ENCODE data around the gene MLX.
A peak's percentile ranks its signal among the peaks of the same experiment; 100 is the strongest.

Gene MLX

DNA sequence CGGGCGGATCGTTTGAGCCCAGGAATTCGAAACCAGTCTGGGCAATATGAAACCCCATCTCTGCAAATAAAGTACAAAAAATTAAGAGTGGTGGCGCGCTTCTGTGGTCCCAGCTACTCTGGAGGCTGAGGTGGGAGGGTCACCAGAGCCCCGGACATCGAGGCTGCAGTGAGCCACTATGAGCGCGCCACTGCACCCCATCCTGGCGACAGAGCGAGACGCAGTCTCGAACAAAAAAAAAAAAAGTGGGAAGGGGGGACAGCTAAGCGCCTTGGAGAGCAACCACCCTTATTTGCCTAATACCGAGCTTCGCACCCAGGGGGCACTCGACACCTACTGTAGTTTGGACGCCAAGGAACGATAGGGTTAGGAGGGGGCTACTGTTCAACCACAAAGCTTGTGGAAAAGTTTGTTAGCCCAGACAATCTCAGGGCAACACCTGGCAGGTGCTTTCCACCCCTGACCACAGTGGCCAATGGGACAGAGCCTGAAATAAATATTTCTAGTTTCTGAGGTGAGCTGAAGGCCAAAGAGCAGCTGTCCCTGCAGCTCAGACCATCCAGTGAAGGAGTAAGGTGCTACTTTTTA, 11.5 kb downstream of the MLX start:
- TF ChIP-seq, protein P1, sequence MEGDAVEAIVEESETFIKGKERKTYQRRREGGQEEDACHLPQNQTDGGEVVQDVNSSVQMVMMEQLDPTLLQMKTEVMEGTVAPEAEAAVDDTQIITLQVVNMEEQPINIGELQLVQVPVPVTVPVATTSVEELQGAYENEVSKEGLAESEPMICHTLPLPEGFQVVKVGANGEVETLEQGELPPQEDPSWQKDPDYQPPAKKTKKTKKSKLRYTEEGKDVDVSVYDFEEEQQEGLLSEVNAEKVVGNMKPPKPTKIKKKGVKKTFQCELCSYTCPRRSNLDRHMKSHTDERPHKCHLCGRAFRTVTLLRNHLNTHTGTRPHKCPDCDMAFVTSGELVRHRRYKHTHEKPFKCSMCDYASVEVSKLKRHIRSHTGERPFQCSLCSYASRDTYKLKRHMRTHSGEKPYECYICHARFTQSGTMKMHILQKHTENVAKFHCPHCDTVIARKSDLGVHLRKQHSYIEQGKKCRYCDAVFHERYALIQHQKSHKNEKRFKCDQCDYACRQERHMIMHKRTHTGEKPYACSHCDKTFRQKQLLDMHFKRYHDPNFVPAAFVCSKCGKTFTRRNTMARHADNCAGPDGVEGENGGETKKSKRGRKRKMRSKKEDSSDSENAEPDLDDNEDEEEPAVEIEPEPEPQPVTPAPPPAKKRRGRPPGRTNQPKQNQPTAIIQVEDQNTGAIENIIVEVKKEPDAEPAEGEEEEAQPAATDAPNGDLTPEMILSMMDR (IDR thresholded peaks at IDR 0.05; ENCODE audit: extremely low read depth, insufficient read depth, missing control alignments): peak; percentile 81
- peak; percentile 88 for DNase-seq (ENCODE audit: low spot score)
- in situ Hi-C loops (cut with MboI; ENCODE audit: low pct_unique_long_range_greater_than_20kb, low sequenced_read_pairs, unreplicated experiment): loop anchor here (10.0 kb wide), 2 partner anchors 106 to 186 kb away; partner anchors contain the start of genes CCR10, CNTNAP1 and RAMP2

DNA sequence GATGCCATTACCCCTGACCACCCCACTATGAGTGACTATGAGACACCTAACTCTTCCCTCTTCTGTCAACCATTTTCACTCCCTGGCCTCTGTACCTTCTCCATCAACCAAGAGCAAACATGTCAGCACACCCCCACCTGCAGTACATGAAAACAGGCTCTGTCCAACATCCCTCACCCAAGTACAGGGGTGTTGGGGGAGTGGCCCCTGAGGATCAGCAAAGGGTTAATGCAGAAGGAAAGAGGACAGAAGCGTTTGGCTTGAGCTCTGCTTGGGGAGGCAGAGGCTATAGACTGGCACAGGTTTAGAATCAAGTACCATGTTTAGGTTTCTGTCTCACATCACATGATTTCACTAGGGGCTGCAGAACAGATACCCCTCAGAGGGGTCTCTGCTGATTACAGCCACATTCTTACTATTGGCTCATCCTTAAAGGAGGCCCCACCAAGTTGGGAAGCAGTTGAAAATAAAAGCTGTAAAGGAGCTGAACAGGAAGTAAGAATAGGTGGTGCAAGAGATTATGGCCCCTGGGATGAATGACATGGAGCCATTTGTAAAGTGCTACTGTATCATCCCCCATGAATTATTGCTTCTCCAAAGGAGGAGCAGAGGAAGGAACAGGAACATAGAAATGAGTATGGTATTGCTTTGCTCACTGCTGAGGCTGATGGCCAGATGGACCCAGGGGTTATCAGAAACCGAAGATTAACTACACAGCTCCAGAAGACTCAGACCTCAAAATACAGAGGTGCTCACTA, 13.1 kb downstream of the MLX start:
- in situ Hi-C loops (cut with MboI; ENCODE audit: low pct_unique_long_range_greater_than_20kb, low sequenced_read_pairs, unreplicated experiment): loop anchor here (10.0 kb wide), 2 partner anchors 105 to 185 kb away; partner anchors contain the start of genes CCR10, CNTNAP1 and RAMP2
- DNase-seq (ENCODE audit: low spot score): no peak
- TF ChIP-seq, protein P1 (IDR thresholded peaks at IDR 0.05; ENCODE audit: extremely low read depth, insufficient read depth, missing control alignments): no peak

- TF ChIP-seq, protein P1 (IDR thresholded peaks at IDR 0.05; ENCODE audit: extremely low read depth, insufficient read depth, missing control alignments): no peak
- in situ Hi-C loops (cut with MboI; ENCODE audit: low pct_unique_long_range_greater_than_20kb, low sequenced_read_pairs, unreplicated experiment): no loop called here
Observed at GRCh38 chr17:42581744-42582270, 14.9 kb downstream of the MLX start.

GRCh38 chr17:42584880-42585279, 18.0 kb downstream of the MLX start:
- no peak for DNase-seq (ENCODE audit: low spot score)
- in situ Hi-C loops (cut with MboI; ENCODE audit: low pct_unique_long_range_greater_than_20kb, low sequenced_read_pairs, unreplicated experiment): no loop called here
- TF ChIP-seq, protein P1 (IDR thresholded peaks at IDR 0.05; ENCODE audit: extremely low read depth, insufficient read depth, missing control alignments): no peak

More at GRCh38 chr17:42581744-42582270, 14.9 kb downstream of the MLX start:
- no peak for DNase-seq (ENCODE audit: low spot score)

- DNase-seq (ENCODE audit: low spot score): no peak
- in situ Hi-C loops (cut with MboI; ENCODE audit: low pct_unique_long_range_greater_than_20kb, low sequenced_read_pairs, unreplicated experiment): no loop called here
- TF ChIP-seq, protein P1 (IDR thresholded peaks at IDR 0.05; ENCODE audit: extremely low read depth, insufficient read depth, missing control alignments): no peak
Observed at GRCh38 chr17:42585353-42585752, 18.5 kb downstream of the MLX start.

- TF ChIP-seq, protein P1 (IDR thresholded peaks at IDR 0.05; ENCODE audit: extremely low read depth, insufficient read depth, missing control alignments): no peak
- peak; percentile 62 for DNase-seq (ENCODE audit: low spot score)
- in situ Hi-C loops (cut with MboI; ENCODE audit: low pct_unique_long_range_greater_than_20kb, low sequenced_read_pairs, unreplicated experiment): no loop called here
Observed at GRCh38 chr17:42586514-42587230, 19.8 kb downstream of the MLX start.
